ENCODE measurements around the gene CLOCK. TPM values are rescaled to one million over a fixed set of nuclear protein-coding genes. Genes with fewer than 3 reads are reported as not detected.

Gene CLOCK
- total RNA-seq, 2 donors from 2014 or later, result 8.4 to 13.6 TPM

GRCh38 chr4:55458164-55458563, 88.5 kb downstream of the CLOCK start:
- Mint-ChIP-seq H3K9me3 (no peaks in the 10 kb centered on the region), H3K27ac (no peak overlapping the region), H3K36me3 (peaks cover 0 to 10% of the 10 kb centered on the region in 2 donors)
- no peak for ATAC-seq
- no peak for DNase-seq (ENCODE audit: low spot score in 2 of 2)

GRCh38 chr4:55450566-55450965, 96.1 kb downstream of the CLOCK start:
- Mint-ChIP-seq H3K36me3 (peaks cover 0 to 14% of the 10 kb centered on the region in 2 donors), H3K9me3 (no peaks in the 10 kb centered on the region), H3K27ac (no peak overlapping the region)
- DNase-seq (ENCODE audit: low spot score in 2 of 2) (no peak), ATAC-seq (no peak)

- peaks cover 0 to 14% of the 10 kb centered on the region in 2 donors for H3K36me3 Mint-ChIP-seq
- DNase-seq (ENCODE audit: low spot score in 2 of 2) (no peak), ATAC-seq (no peak)
- no peaks in the 10 kb centered on the region for H3K9me3 Mint-ChIP-seq
- no peak overlapping the region for H3K27ac Mint-ChIP-seq
These were observed 98.9 kb downstream of the CLOCK start for GRCh38 chr4:55447831-55448230.

- H3K27ac Mint-ChIP-seq, result no peak overlapping the region
- peaks cover 0 to 14% of the 10 kb centered on the region in 2 donors for H3K36me3 Mint-ChIP-seq
- ATAC-seq (no peak), DNase-seq (ENCODE audit: low spot score in 2 of 2) (no peak)
- no peaks in the 10 kb centered on the region for H3K9me3 Mint-ChIP-seq
These were observed 99.5 kb downstream of the CLOCK start for GRCh38 chr4:55447108-55447708.

- peaks cover 0 to 8% of the 10 kb centered on the region in 2 donors for H3K36me3 Mint-ChIP-seq
These were observed 100.2 kb downstream of the CLOCK start for GRCh38 chr4:55446578-55446922.

GRCh38 chr4:55445921-55446577, 100.7 kb downstream of the CLOCK start:
- ATAC-seq (no peak), DNase-seq (ENCODE audit: low spot score in 2 of 2) (no peak)
- Mint-ChIP-seq H3K9me3 (no peaks in the 10 kb centered on the region), H3K27ac (no peak overlapping the region), H3K36me3 (peaks cover 3 to 5% of the 10 kb centered on the region in 2 donors)

More at GRCh38 chr4:55446578-55446922, 100.2 kb downstream of the CLOCK start:
- ATAC-seq, result no peak
- H3K27ac Mint-ChIP-seq, result no peak overlapping the region
- no peaks in the 10 kb centered on the region for H3K9me3 Mint-ChIP-seq
- DNase-seq (ENCODE audit: low spot score in 2 of 2), result no peak

- DNase-seq (ENCODE audit: low spot score in 2 of 2) (no peak), ATAC-seq (no peak)
- no peak overlapping the region for H3K27ac Mint-ChIP-seq
- peaks cover 6 to 8% of the 10 kb centered on the region in 2 donors for H3K36me3 Mint-ChIP-seq
- H3K9me3 Mint-ChIP-seq, result no peaks in the 10 kb centered on the region
These were observed 101.9 kb downstream of the CLOCK start for GRCh38 chr4:55444827-55445226.

GRCh38 chr4:55442541-55442940, 104.2 kb downstream of the CLOCK start:
- Mint-ChIP-seq H3K36me3 (peaks cover 6 to 8% of the 10 kb centered on the region in 2 donors), H3K27ac (no peak overlapping the region), H3K9me3 (no peaks in the 10 kb centered on the region)
- DNase-seq (ENCODE audit: low spot score in 2 of 2) (no peak), ATAC-seq (no peak)

- H3K27ac Mint-ChIP-seq, result peak overlapping the region in 1 of 2 donors; percentile 53
- ATAC-seq, result no peak
- no peak for DNase-seq (ENCODE audit: low spot score in 2 of 2)
- H3K9me3 Mint-ChIP-seq, result no peaks in the 10 kb centered on the region
- peaks cover 6 to 8% of the 10 kb centered on the region in 2 donors for H3K36me3 Mint-ChIP-seq
These were observed 105.9 kb downstream of the CLOCK start for GRCh38 chr4:55440786-55441185.

GRCh38 chr4:55439023-55439422, 107.7 kb downstream of the CLOCK start:
- no peaks in the 10 kb centered on the region for H3K9me3 Mint-ChIP-seq
- ATAC-seq, result no peak
- H3K27ac Mint-ChIP-seq, result no peak overlapping the region
- H3K36me3 Mint-ChIP-seq, result peaks cover 6 to 8% of the 10 kb centered on the region in 2 donors
- DNase-seq (ENCODE audit: low spot score in 2 of 2), result no peak

- H3K9me3 Mint-ChIP-seq, result no peaks in the 10 kb centered on the region
- no peak overlapping the region for H3K27ac Mint-ChIP-seq
- DNase-seq (ENCODE audit: low spot score in 2 of 2), result no peak
- peaks cover 6 to 8% of the 10 kb centered on the region in 2 donors for H3K36me3 Mint-ChIP-seq
- no peak for ATAC-seq
These were observed 108.4 kb downstream of the CLOCK start for GRCh38 chr4:55438314-55438713.

GRCh38 chr4:55437823-55438222, 108.9 kb downstream of the CLOCK start:
- Mint-ChIP-seq H3K9me3 (no peaks in the 10 kb centered on the region), H3K36me3 (peaks cover 6 to 8% of the 10 kb centered on the region in 2 donors), H3K27ac (no peak overlapping the region)
- ATAC-seq (no peak), DNase-seq (ENCODE audit: low spot score in 2 of 2) (no peak)

- Mint-ChIP-seq H3K36me3 (peaks cover 6 to 8% of the 10 kb centered on the region in 2 donors), H3K27ac (no peak overlapping the region), H3K9me3 (no peaks in the 10 kb centered on the region)
- ATAC-seq, result no peak
- DNase-seq (ENCODE audit: low spot score in 2 of 2), result no peak
These were observed 109.3 kb downstream of the CLOCK start for GRCh38 chr4:55437356-55437796.

- no peaks in the 10 kb centered on the region for H3K36me3 Mint-ChIP-seq
- H3K9me3 Mint-ChIP-seq, result no peaks in the 10 kb centered on the region
- peak overlapping the region in 1 of 2 donors; percentile 13 for H3K27ac Mint-ChIP-seq
- ATAC-seq (peak; percentile 89 to 99), DNase-seq (ENCODE audit: low spot score in 2 of 2) (peak; percentile 26 to 58)
These were observed 111.4 kb downstream of the CLOCK start for GRCh38 chr4:55435141-55435841.

- no peak for ATAC-seq
- no peaks in the 10 kb centered on the region for H3K36me3 Mint-ChIP-seq
- H3K9me3 Mint-ChIP-seq, result no peaks in the 10 kb centered on the region
- no peak for DNase-seq (ENCODE audit: low spot score in 2 of 2)
- H3K27ac Mint-ChIP-seq, result no peak overlapping the region
These were observed 114.9 kb downstream of the CLOCK start for GRCh38 chr4:55431710-55432336.

- Mint-ChIP-seq H3K9me3 (no peaks in the 10 kb centered on the region), H3K27ac (no peak overlapping the region), H3K36me3 (peaks cover 0 to 14% of the 10 kb centered on the region in 2 donors)
- DNase-seq (ENCODE audit: low spot score in 2 of 2) (no peak), ATAC-seq (no peak)
These were observed 121.9 kb downstream of the CLOCK start for GRCh38 chr4:55424791-55425190.

GRCh38 chr4:55416176-55416575, 130.5 kb downstream of the CLOCK start:
- DNase-seq (ENCODE audit: low spot score in 2 of 2) (no peak), ATAC-seq (no peak)
- Mint-ChIP-seq H3K27ac (no peak overlapping the region), H3K9me3 (no peaks in the 10 kb centered on the region), H3K36me3 (peaks cover 8 to 16% of the 10 kb centered on the region in 2 donors)

Data from activated naive CD4-positive, alpha-beta T cell treated with anti-CD3 and anti-CD28 coated beads, Interleukin-2, amount 50 U/mL, for 72 hours (primary cell).